RPMI7951 (cell line): ENCODE data around the gene SMIM9. TPM values are rescaled to one million over a fixed set of nuclear protein-coding genes. Genes with fewer than 3 reads are reported as not detected.
A peak's percentile ranks its signal among the peaks of the same experiment; 100 is the strongest.
"Not testable (repeated sequence)": the region's sequence is repeated elsewhere in the genome, so short reads cannot be mapped to it uniquely, and the experiment has no call there.

Experiments used
- DNase-seq: peaks from one replicate; pipeline ENCODE4 v3.0.0-alpha.2; 2012; ENCODE audit warnings: low read depth
- total RNA-seq: library from RNA; depleted of rRNA; stranded (reverse); fragments of >200 nt; shearing (Covaris generic); gene quantifications from 2 replicates; pipeline ENCODE4 v1.2.3, GENCODE V29; 2014; rRNA removed

SMIM9 gene
- not detected in 2 replicates for total RNA-seq

- no peak for DNase-seq
These were observed at the start of gene SMIM9 for GRCh38 chrX:154834562-154834961. Gene SMIM9 (minus strand): TSS chrX:154834662. CDS start chrX:154830856, 3,806 bp downstream.

DNA sequence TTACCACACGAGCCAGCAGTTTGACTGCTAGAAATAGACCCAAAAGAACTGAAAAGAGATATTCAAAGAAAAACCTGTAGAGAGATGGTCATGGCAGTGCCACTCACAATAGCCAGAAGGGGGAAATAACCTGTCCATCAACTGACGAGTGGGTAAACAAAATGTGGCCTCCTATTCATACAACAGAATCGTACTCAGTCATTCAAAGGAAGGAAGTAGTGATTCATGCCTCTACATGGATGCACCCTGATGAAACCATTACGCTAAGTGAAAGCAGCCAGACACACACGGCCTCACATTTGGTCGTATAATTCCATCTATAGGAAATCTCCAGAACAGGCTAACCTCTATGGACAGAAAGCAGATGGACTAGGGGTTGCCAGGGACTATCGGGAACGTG lies 49.6 kb upstream of the SMIM9 start:
- not testable (repeated sequence) for DNase-seq

GRCh38 chrX:154873329-154873728 lies 38.9 kb upstream of the SMIM9 start:
- no peak for DNase-seq

DNA sequence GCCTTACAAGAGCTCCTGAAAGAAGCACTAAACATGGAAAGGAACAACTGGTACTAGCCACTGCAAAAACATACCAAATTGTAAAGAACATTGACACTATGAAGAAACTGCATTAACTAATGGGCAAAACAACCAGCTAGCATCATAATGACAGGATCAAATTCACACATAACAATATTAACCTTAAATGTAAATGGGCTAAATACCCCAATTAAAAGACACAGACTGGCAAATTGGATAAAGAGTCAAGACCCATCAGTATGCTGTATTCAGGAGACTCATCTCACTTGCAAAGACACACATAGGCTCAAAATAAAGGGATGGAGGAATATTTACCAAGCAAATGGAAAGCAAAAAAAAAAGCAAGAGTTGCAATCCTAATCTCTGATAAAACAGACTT lies 34.1 kb upstream of the SMIM9 start:
- DNase-seq = not testable (repeated sequence)

- DNase-seq = no peak
These were observed 20.8 kb upstream of the SMIM9 start for GRCh38 chrX:154855256-154855655.

DNA sequence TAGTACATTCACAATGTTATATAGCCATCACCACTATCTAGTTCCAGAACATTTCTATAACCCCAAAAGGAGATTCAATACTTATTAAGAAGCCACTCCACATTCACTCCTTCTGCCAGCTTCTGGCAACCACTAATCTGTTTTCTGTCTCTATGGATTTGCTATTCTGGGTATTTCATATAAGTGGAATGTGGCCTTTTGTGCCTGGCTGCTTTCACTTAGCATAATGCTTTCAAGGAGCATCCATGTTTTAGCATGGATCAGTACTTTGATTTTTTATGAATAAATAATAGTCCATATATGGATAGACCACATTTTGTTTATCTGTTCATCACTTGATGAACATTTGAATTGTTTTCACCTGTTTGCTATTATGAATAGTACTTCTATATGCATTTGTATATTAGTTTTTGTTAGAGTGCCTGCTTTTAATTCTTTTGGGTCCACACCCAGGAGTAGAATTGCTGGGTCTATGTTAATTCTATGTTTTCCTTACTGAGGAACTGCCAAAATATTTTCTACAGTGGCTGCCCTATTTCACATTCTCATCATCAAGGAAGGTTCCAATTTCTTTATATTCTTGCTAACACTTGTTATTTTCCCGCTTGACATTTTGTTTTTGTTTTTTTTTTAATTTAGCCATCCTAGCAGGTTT lies 16.6 kb upstream of the SMIM9 start:
- DNase-seq = no peak

GRCh38 chrX:154840856-154841255 lies 6.4 kb upstream of the SMIM9 start:
- DNase-seq = peak; percentile 19

DNA sequence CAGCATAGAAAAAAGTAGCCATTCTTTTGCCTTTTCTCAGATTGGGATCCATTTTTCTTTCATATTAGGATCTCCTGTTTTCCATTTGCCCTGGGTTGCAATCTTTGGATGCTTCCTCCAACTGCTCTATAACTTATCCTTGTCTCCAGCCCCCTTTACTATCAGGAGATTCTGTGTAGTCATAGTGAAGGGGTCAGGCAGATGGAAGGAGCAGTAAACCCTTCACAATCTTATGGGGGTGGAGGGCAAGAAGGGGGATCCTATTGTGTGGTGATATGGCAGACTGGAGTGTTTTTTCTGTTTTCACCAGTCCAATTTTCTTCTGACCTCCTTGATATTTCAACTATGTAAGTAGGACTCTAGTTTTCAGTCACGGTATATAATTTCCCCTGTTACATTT lies 1.7 kb upstream of the SMIM9 start:
- DNase-seq = no peak

GRCh38 chrX:154833746-154834274 lies 652 bp downstream of the SMIM9 start:
- no peak for DNase-seq

DNA sequence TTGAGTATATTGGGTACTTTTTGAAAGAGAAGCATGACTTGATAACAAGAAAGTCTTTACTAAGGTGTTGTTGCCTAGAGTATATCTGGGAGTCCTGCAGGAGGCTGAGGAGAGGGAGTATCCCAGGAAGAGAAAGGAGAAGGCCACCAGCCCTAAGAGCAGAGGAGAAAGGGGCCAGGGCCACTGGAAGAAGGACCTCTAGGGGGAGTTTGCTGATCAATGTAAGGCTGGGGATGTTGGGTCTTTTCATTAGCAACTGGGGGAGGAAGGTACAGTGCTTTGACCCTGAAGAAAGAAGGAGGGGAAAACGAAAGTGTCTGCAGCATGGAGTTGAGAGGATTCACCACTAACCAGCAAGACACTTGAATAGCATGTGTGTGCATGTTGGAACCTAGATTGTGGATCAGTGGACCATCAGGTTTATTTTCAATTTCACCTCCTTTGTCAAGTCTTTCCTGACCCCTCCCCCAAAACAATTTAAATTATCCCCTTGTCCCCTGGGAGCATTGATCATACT lies 4.5 kb downstream of the SMIM9 start:
- no peak for DNase-seq

DNA sequence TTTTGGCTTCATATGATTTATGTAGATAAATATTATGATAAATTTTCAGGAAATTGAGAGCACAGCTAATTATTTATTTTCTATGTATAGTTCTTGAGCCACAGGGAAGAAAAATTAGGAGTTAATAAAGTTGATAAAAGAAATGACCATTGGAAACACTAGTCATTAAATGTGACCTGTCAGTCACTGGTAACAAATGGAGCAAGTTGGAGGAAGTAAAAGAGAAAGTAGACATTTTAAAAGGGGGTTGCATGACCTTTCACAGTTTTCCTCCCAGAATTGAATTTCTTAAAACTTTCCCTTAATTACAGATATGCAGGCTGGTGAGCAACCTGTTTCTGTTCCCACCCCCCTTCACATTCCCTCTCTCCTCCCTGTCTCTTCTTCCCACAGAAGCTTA lies 5.3 kb downstream of the SMIM9 start:
- DNase-seq = no peak

GRCh38 chrX:154828016-154828408 lies 6.5 kb downstream of the SMIM9 start:
- no peak for DNase-seq

DNA sequence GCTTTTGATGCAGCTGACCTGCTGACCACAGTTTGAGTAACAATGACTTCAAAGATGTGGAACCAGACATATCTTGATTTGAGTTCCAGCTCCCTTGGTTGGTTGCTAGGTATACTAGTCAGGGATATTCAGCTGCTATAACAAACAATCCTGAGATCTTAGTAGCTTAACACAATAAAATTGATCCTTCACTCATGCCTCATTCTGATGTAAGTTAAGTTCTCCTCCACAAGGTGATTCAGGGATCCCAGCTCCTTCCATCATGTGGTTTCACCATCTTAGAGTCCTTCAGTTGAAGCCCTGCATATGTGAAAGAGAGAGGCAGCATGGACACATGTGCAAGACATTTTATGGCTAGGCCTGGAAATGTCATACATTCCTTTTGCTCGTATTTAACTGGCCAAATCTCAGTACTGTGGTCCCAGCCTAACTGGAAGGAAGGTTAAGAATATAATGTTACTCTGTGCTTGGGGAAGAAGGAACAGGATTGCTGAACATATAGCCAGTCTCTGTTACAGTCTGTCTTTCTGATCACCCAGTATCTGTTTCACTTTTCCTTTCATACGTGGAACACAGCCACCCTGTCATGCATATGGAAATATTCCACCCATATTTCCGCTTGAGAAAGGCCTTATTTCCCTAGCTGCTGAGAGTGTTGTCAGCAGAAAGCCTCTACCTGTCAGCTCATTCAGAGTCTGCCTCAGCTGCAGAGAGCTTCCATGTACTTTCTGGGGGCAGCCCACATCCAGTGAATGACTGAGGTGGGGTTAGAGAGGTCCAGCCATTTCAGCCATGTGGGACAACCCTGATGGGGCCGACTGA lies 7.1 kb downstream of the SMIM9 start:
- no peak for DNase-seq

DNA sequence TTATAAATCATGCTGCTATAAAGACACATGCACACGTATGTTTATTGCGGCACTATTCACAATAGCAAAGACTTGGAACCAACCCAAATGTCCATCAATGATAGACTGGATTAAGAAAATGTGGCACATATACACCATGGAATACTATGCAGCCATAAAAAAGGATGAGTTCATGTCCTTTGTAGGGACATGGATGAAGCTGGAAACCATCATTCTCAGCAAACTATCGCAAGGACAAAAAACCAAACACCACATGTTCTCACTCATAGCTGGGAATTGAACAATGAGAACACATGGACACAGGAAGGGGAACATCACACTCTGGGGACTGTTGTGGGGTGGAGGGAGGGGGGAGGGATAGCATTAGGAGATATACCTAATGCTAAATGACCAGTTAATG lies 8.9 kb downstream of the SMIM9 start:
- not testable (repeated sequence) for DNase-seq

DNA sequence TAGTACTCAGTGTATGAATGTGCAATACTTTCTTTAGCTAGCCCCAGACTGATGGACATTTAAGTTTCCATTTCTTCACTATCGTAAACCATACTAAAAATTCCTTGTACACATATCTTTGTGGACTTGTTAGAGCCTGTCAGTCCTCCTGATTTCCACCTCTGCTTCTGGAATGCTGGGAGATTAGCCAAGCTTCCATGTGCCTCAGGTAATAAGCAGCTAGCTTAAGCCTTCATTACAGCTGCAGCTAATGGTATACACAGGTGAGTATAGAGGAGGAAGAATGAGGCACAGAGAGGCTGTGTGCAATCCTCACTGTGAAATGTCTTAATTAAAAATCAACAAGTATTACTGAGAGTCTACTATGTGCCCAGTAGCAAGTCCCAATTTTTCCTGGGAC lies 9.8 kb downstream of the SMIM9 start:
- no peak for DNase-seq

DNA sequence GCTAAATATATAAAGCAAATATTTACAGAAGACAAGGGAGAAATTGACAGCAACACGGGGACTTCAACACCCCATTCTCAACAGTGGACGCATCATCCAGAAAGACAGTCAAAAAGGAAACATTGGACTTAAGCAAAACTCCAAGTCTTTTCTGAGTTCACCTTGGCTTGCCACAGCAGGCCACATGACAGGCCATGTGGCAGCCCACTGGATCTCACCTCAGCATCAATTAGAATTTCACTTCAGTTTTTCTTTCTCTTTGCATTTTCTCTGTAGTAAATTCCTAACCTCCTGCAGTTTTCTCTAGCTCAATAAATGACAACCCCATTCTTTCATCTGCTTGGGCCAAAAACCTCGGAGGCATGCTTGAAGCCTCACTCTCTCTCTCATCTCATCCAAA lies 12.4 kb downstream of the SMIM9 start:
- no peak for DNase-seq

GRCh38 chrX:154821523-154821922 lies 12.9 kb downstream of the SMIM9 start:
- DNase-seq = no peak

DNA sequence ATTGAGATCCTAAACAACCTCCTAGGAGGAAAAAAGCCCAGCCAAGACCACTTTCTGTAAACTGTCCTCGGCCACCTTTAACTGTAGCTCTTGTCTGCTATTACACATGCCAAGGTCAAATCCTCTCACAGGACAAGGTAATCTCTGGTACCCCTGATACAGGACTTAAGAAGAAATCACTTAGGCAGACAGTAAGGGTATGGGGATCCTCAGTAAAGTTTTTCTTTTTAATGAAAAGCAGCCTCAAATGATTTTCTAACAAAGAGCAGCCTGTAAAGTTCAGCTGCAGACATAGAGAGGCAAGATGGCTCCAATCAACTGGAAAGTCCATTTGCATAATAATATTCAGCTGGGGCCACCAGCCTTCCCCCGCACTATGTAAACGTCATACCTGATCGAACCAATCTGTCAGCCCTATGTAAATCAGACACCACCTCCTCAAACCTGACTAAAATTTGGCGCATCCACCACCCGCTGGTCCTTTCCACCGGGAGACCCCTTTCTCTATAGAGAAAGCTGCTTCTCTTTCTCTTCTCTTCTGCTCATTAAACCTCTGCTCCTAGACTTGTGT lies 14.6 kb downstream of the SMIM9 start:
- no peak for DNase-seq

GRCh38 chrX:154818916-154819770 lies 15.3 kb downstream of the SMIM9 start:
- no peak for DNase-seq

- not testable (repeated sequence) for DNase-seq
These were observed 17.3 kb downstream of the SMIM9 start for GRCh38 chrX:154817048-154817618.

DNA sequence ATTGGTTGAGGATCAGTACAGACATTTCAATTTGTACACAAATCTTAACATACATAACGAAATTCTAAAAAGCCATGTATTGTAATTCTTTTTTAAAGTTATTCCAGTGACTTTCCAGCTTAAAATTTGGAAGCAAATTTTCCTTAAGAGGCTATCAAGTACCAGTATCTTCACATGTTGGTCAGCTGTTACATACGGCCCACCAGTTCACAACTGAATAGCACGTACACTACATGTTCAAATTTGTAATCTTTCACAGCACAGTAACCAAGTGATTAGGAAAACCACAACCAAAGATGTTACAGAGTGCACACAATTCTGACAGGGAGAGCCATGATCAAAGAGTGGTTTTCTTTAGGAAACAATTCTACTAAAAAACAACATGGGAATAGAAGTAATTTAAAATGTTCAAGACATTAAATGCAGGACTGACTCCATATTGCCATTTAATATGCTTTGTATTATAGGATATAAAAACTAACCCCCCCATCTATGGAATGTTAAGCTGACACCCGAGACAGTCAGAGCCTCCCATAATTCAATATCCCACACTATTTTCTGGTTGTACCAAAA lies 18.1 kb downstream of the SMIM9 start:
- not testable (repeated sequence) for DNase-seq
